WTC11 (cell line): ENCODE results near the gene M6PR. TPM values are rescaled to one million over a fixed set of nuclear protein-coding genes. Genes with fewer than 3 reads are reported as not detected.
A peak's percentile ranks its signal among the peaks of the same experiment; 100 is the strongest.
"Not testable (repeated sequence)": the region's sequence is repeated elsewhere in the genome, so short reads cannot be mapped to it uniquely, and the experiment has no call there.

Experiments used
- ATAC-seq: fragments of 200-7000 bp; cut with Tn5 transposase; 2 replicates; pipeline ENCODE4 v1.10.0; 2021; ENCODE audit warnings: mild to moderate bottlenecking, moderate library complexity
- CTCF ChIA-PET: fragments of 300-600 bp; sonication (Branson Sonifier 250); formaldehyde crosslinking; loops from one replicate; lab custom pipeline; 2021; ENCODE audit warnings: antibody characterized with exemption; lab: Charles Lee
- POLR2A ChIA-PET: fragments of 350-600 bp; sonication (Branson Sonifier 250); formaldehyde crosslinking; loops from one replicate; lab custom pipeline; 2021; ENCODE audit warnings: antibody characterized with exemption; lab: Charles Lee
- DNase-seq: peaks from one replicate; pipeline ENCODE4 v3.0.0; 2021; ENCODE audit warnings: low spot score
- H3K27ac Mint-ChIP-seq: 2 replicates; pipeline ENCODE4 v1.8.0; 2021; ENCODE audit warnings: mixed read lengths
- H3K27me3 Mint-ChIP-seq: 2 replicates; pipeline ENCODE4 v1.8.0; 2021; ENCODE audit warnings: low read depth, mild to moderate bottlenecking, moderate library complexity, mixed read lengths
- H3K36me3 Mint-ChIP-seq: 2 replicates; pipeline ENCODE4 v1.8.0; 2021; ENCODE audit warnings: mixed read lengths
- H3K4me1 Mint-ChIP-seq: 2 replicates; pipeline ENCODE4 v1.8.0; 2022; ENCODE audit warnings: mixed read lengths
- H3K4me3 Mint-ChIP-seq: 2 replicates; pipeline ENCODE4 v1.8.0; 2021; ENCODE audit warnings: mild to moderate bottlenecking, moderate library complexity, mixed read lengths
- H3K9me3 Mint-ChIP-seq: 2 replicates; pipeline ENCODE4 v1.8.0; 2021; ENCODE audit warnings: mixed read lengths
- CREM ChIP-seq: sonication (generic); formaldehyde crosslinking; IDR thresholded peaks from 2 replicates; pipeline ENCODE4 v1.8.1; 2022; ENCODE audit warnings: mild to moderate bottlenecking, missing genetic modification reagents, moderate library complexity
- GABPB1 ChIP-seq: sonication (generic); formaldehyde crosslinking; IDR thresholded peaks from 2 replicates; pipeline ENCODE4 v1.8.1; 2023; ENCODE audit warnings: mild to moderate bottlenecking, missing genetic modification reagents
- GRHL2 ChIP-seq: fragments of 250-450 bp; sonication (Bioruptor Pico); IDR thresholded peaks from 2 replicates; pipeline ENCODE4 v1.8.0; 2022; ENCODE audit warnings: mild to moderate bottlenecking, moderate library complexity; ENCODE audit not compliant: insufficient replicate concordance, severe bottlenecking
- GTF2I ChIP-seq: fragments of 250-450 bp; sonication (Bioruptor Pico); conservative IDR thresholded peaks from 2 replicates; pipeline ENCODE4 v1.4.0; 2021; ENCODE audit warnings: mild to moderate bottlenecking
- IRF2 ChIP-seq: sonication (generic); formaldehyde crosslinking; IDR thresholded peaks from 2 replicates; pipeline ENCODE4 v1.8.0; 2022; ENCODE audit warnings: low read depth, missing genetic modification reagents, borderline replicate concordance
- JAZF1 ChIP-seq: fragments of 250-450 bp; sonication (Bioruptor Pico); IDR thresholded peaks from 2 replicates; pipeline ENCODE4 v1.9.0; 2021; ENCODE audit warnings: moderate library complexity, mild to moderate bottlenecking, inconsistent platforms
- MXD4 ChIP-seq: fragments of 250-450 bp; sonication (Bioruptor Pico); IDR thresholded peaks from 2 replicates; pipeline ENCODE4 v1.8.0; 2021; ENCODE audit warnings: mild to moderate bottlenecking, moderate library complexity, borderline replicate concordance
- MYBL2 ChIP-seq: sonication (generic); formaldehyde crosslinking; IDR thresholded peaks from 2 replicates; pipeline ENCODE4 v1.8.1; 2023; ENCODE audit warnings: mild to moderate bottlenecking, moderate library complexity, missing genetic modification reagents
- SMAD3 ChIP-seq: sonication (generic); formaldehyde crosslinking; IDR thresholded peaks from 2 replicates; pipeline ENCODE4 v1.8.0; 2022; ENCODE audit warnings: missing genetic modification reagents, mild to moderate bottlenecking, borderline replicate concordance
- TEAD4 ChIP-seq: sonication (generic); formaldehyde crosslinking; IDR thresholded peaks from 2 replicates; pipeline ENCODE4 v1.8.0; 2022; ENCODE audit warnings: mild to moderate bottlenecking, missing genetic modification reagents
- USF2 ChIP-seq: sonication (generic); formaldehyde crosslinking; IDR thresholded peaks from 2 replicates; pipeline ENCODE4 v1.8.1; 2023; ENCODE audit warnings: mild to moderate bottlenecking, missing genetic modification reagents, moderate library complexity
- ZMAT4 ChIP-seq: fragments of 250-450 bp; sonication (Bioruptor Pico); IDR thresholded peaks from 2 replicates; pipeline ENCODE4 v1.9.0; 2021; ENCODE audit warnings: mild to moderate bottlenecking
- ZNF263 ChIP-seq: sonication (generic); formaldehyde crosslinking; IDR thresholded peaks from 2 replicates; pipeline ENCODE4 v1.8.1; 2022; ENCODE audit warnings: low read depth, mild to moderate bottlenecking, moderate library complexity, missing genetic modification reagents
- ZNF317 ChIP-seq: sonication (generic); formaldehyde crosslinking; IDR thresholded peaks from 2 replicates; pipeline ENCODE4 v1.8.1; 2023; ENCODE audit warnings: low read depth, mild to moderate bottlenecking, moderate library complexity, missing genetic modification reagents, borderline replicate concordance
- ZNF396 ChIP-seq: fragments of 250-450 bp; sonication (Bioruptor Pico); IDR thresholded peaks from 2 replicates; pipeline ENCODE4 v1.8.0; 2021; ENCODE audit warnings: mild to moderate bottlenecking, moderate library complexity, borderline replicate concordance
- ZNF423 ChIP-seq: fragments of 250-450 bp; sonication (Bioruptor Pico); IDR thresholded peaks from 2 replicates; pipeline ENCODE4 v2.1.2; 2022; ENCODE audit warnings: mild to moderate bottlenecking, moderate library complexity
- ZSCAN18 ChIP-seq: fragments of 250-450 bp; sonication (Bioruptor Pico); IDR thresholded peaks from 2 replicates; pipeline ENCODE4 v2.1.2; 2022; ENCODE audit warnings: mild to moderate bottlenecking, moderate library complexity
- total RNA-seq: library from RNA; stranded (reverse); gene quantifications from 3 replicates; pipeline ENCODE4 v1.2.3, GENCODE V29; 2021
- TF ChIP-seq, protein P1 (sequence below): sonication (generic); formaldehyde crosslinking; IDR thresholded peaks from 2 replicates; pipeline ENCODE4 v1.8.1; 2022; ENCODE audit warnings: missing genetic modification reagents, borderline replicate concordance
- TF ChIP-seq, protein P2 (sequence below): sonication (generic); formaldehyde crosslinking; IDR thresholded peaks from 2 replicates; pipeline ENCODE4 v1.8.0; 2023; ENCODE audit warnings: missing genetic modification reagents
- TF ChIP-seq, protein P3 (sequence below): sonication (generic); formaldehyde crosslinking; IDR thresholded peaks from 2 replicates; pipeline ENCODE4 v1.8.0; 2022; ENCODE audit warnings: mild to moderate bottlenecking, missing genetic modification reagents
- TF ChIP-seq, protein P4 (sequence below): sonication (generic); formaldehyde crosslinking; IDR thresholded peaks from 2 replicates; pipeline ENCODE4 v1.8.1; 2022; ENCODE audit warnings: low read depth, mild to moderate bottlenecking, moderate library complexity, missing genetic modification reagents, borderline replicate concordance

Gene M6PR
- total RNA-seq, 1 experiment from 2014 or later = 139 TPM

DNA sequence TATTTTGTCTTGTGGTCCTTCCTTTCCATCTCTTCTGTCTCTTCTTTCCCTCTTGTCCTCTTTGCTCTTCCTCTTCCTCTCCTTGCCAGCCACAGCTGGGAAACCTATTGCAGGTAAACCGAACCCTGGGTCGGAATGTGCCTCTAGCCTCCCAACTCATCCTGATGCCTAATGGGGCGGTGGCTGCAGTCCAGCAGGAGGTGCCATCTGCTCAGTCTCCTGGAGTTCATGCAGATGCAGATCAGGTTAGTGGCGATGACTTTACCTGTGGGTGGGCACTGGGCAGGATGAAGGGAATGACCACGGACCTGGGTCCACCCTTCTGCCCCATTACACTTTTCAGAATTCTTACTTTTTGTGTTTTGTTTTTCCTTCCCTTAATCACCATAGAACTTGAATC lies 26.9 kb downstream of the M6PR start:
- ChIA-PET CTCF (no interaction called here), POLR2A (interaction anchor here (1.4 kb wide), 1 partner anchor 8 kb away, joined by 5 read pairs; the partner anchor contains the start of gene PHC1)
- ATAC-seq = peak; percentile 39; the same call in 1 of the 2 replicates
- Mint-ChIP-seq H3K4me1 (peaks cover 41% of the 10 kb centered on the region), H3K4me3 (no peak overlapping the region), H3K27ac (peak overlapping the region; percentile 87), H3K36me3 (peaks cover 50% of the 10 kb centered on the region), H3K27me3 (no peaks in the 10 kb centered on the region), H3K9me3 (no peaks in the 10 kb centered on the region)
- no peak for DNase-seq
- no peak for TF ChIP-seq ZNF423 (CRISPR knock-in tag)
- TF ChIP-seq MXD4 (CRISPR knock-in tag) = no peak
- TF ChIP-seq GABPB1 (CRISPR knock-in tag) = no peak
- TF ChIP-seq, protein P1, sequence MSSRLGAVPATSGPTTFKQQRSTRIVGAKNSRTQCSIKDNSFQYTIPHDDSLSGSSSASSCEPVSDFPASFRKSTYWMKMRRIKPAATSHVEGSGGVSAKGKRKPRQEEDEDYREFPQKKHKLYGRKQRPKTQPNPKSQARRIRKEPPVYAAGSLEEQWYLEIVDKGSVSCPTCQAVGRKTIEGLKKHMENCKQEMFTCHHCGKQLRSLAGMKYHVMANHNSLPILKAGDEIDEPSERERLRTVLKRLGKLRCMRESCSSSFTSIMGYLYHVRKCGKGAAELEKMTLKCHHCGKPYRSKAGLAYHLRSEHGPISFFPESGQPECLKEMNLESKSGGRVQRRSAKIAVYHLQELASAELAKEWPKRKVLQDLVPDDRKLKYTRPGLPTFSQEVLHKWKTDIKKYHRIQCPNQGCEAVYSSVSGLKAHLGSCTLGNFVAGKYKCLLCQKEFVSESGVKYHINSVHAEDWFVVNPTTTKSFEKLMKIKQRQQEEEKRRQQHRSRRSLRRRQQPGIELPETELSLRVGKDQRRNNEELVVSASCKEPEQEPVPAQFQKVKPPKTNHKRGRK (CRISPR knock-in tag) = no peak
- TF ChIP-seq ZNF317 (CRISPR knock-in tag) = no peak
- TF ChIP-seq, protein P2, sequence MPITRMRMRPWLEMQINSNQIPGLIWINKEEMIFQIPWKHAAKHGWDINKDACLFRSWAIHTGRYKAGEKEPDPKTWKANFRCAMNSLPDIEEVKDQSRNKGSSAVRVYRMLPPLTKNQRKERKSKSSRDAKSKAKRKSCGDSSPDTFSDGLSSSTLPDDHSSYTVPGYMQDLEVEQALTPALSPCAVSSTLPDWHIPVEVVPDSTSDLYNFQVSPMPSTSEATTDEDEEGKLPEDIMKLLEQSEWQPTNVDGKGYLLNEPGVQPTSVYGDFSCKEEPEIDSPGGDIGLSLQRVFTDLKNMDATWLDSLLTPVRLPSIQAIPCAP (CRISPR knock-in tag) = no peak
- TF ChIP-seq, protein P3, sequence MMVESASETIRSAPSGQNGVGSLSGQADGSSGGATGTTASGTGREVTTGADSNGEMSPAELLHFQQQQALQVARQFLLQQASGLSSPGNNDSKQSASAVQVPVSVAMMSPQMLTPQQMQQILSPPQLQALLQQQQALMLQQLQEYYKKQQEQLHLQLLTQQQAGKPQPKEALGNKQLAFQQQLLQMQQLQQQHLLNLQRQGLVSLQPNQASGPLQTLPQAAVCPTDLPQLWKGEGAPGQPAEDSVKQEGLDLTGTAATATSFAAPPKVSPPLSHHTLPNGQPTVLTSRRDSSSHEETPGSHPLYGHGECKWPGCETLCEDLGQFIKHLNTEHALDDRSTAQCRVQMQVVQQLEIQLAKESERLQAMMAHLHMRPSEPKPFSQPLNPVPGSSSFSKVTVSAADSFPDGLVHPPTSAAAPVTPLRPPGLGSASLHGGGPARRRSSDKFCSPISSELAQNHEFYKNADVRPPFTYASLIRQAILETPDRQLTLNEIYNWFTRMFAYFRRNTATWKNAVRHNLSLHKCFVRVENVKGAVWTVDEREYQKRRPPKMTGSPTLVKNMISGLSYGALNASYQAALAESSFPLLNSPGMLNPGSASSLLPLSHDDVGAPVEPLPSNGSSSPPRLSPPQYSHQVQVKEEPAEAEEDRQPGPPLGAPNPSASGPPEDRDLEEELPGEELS (CRISPR knock-in tag) = no peak

DNA sequence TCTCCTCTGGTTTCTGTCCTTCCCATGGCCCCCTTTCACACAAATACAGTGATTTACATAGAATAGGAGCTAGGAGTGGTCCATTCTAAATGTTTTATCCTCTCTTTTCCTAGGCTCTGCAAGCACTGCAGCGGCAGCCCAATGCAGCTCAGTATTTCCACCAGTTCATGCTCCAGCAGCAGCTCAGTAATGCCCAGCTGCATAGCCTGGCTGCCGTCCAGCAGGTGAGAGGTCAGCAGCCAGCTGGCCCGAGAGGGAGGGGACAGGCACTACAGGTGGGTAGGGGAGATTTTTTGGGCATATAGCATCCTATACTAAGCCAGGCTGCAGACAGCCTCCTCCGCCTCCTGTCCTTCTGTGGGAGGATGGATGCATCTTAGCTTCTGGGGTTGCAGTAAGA lies 29.8 kb downstream of the M6PR start:
- H3K27me3 Mint-ChIP-seq, ATAC-seq, H3K9me3 Mint-ChIP-seq, CTCF ChIA-PET, DNase-seq: not testable (repeated sequence)
- H3K4me1 Mint-ChIP-seq = peaks cover 40% of the 10 kb centered on the region
- POLR2A ChIA-PET = interaction anchor here (1.3 kb wide), 1 partner anchor 17 kb away, joined by 3 read pairs; no protein-coding TSS in a partner anchor
- H3K36me3 Mint-ChIP-seq = peaks cover 50% of the 10 kb centered on the region
- peak overlapping the region; percentile 91 for H3K27ac Mint-ChIP-seq
- H3K4me3 Mint-ChIP-seq = peak overlapping the region; percentile 31; the same call in 1 of the 2 replicates

DNA sequence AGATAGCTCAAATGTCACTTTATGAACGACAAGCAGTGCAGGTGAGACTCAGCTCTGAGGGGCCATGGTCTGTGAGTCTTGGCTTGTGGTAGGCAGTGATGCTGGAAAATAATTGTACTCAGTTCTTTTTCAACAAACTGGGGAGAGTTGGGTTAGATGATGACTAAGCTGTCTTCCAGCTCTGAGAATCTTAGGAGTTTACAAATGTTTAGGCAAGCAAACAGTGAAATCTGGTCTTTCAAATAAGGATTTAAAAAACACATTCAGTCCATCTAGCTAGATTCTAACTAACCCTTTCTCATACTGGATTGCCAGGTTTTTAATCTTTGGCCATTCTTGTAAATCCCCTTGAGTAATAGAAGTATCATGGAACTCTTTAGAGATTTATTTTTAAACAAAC lies 31.7 kb downstream of the M6PR start:
- Mint-ChIP-seq H3K9me3 (no peaks in the 10 kb centered on the region), H3K27ac (no peak overlapping the region), H3K4me1 (peaks cover 38% of the 10 kb centered on the region), H3K36me3 (peaks cover 43% of the 10 kb centered on the region), H3K27me3 (no peaks in the 10 kb centered on the region), H3K4me3 (no peak overlapping the region)
- no peak for ATAC-seq
- DNase-seq = no peak
- CTCF ChIA-PET = interaction anchor here (1.0 to 1.9 kb wide), 3 partner anchors 57 to 374 kb away, joined by 3 to 8 read pairs (median 4); no protein-coding TSS in a partner anchor
- POLR2A ChIA-PET = interaction anchor here (1.6 kb wide), 1 partner anchor 31 kb away, joined by 5 read pairs; the partner anchor contains the start of gene M6PR
- TF ChIP-seq CREM (CRISPR knock-in tag) (no peak), GTF2I (CRISPR knock-in tag) (no peak), ZMAT4 (CRISPR knock-in tag) (no peak), USF2 (CRISPR knock-in tag) (no peak), ZNF396 (CRISPR knock-in tag) (no peak), IRF2 (CRISPR knock-in tag) (no peak), TEAD4 (CRISPR knock-in tag) (no peak), GRHL2 (CRISPR knock-in tag) (no peak), SMAD3 (CRISPR knock-in tag) (no peak), MYBL2 (CRISPR knock-in tag) (no peak), ZSCAN18 (CRISPR knock-in tag) (no peak), JAZF1 (CRISPR knock-in tag) (no peak), ZNF263 (CRISPR knock-in tag) (no peak)
- TF ChIP-seq, protein P4, sequence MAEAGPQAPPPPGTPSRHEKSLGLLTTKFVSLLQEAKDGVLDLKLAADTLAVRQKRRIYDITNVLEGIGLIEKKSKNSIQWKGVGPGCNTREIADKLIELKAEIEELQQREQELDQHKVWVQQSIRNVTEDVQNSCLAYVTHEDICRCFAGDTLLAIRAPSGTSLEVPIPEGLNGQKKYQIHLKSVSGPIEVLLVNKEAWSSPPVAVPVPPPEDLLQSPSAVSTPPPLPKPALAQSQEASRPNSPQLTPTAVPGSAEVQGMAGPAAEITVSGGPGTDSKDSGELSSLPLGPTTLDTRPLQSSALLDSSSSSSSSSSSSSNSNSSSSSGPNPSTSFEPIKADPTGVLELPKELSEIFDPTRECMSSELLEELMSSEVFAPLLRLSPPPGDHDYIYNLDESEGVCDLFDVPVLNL (CRISPR knock-in tag) = no peak
- TF ChIP-seq, protein P3 (CRISPR knock-in tag) = no peak
